Panc1 (cell line): ENCODE measurements around the gene DIAPH3. TPM values are rescaled to one million over a fixed set of nuclear protein-coding genes. Genes with fewer than 3 reads are reported as not detected.

Experiments
- ATAC-seq: fragments of 200-7000 bp; cut with Tn5 transposase; 2 replicates; pipeline ENCODE4 v1.9.1; 2020; ENCODE audit warnings: mild to moderate bottlenecking, moderate library complexity
- BruUV-seq: library from RNA; stranded (reverse); fragments of 400-500 nt; replicated peaks from 2 replicates; lab custom pipeline; 2021; lab: Mats Ljungman, UMichigan
- CTCF ChIA-PET: fragments of 300-600 bp; sonication (Branson Sonifier 250); formaldehyde crosslinking; loops from one replicate; lab custom pipeline; 2022; ENCODE audit warnings: antibody characterized with exemption; lab: Charles Lee
- POLR2A ChIA-PET: fragments of 300-600 bp; sonication (Branson Sonifier 250); formaldehyde crosslinking; loops from one replicate; lab custom pipeline; 2022; ENCODE audit warnings: antibody characterized with exemption; lab: Charles Lee
- DNase-seq: peaks from one replicate; pipeline ENCODE4 v3.0.0-alpha.2; 2010; ENCODE audit warnings: low read depth, low spot score
- H3K27ac ChIP-seq: 2 replicates; pipeline ENCODE4 v1.5.1; 2011; ENCODE audit warnings: mild to moderate bottlenecking, low read length, inconsistent platforms
- H3K27me3 ChIP-seq: fragments of 200-500 bp; sonication (Bioruptor generic); 2 replicates; pipeline ENCODE4 v1.6.0; 2014; ENCODE audit warnings: low read length, inconsistent platforms; ENCODE audit not compliant: control insufficient read depth, insufficient read depth
- H3K36me3 ChIP-seq: fragments of 200-500 bp; sonication (Bioruptor generic); 2 replicates; pipeline ENCODE4 v1.5.1; 2014; ENCODE audit warnings: inconsistent platforms, mild to moderate bottlenecking, low read length, moderate library complexity; ENCODE audit not compliant: control insufficient read depth, insufficient read depth
- H3K4me1 ChIP-seq: 2 replicates; pipeline ENCODE4 v1.5.1; 2011; ENCODE audit warnings: inconsistent platforms, mild to moderate bottlenecking, low read length, moderate library complexity; ENCODE audit not compliant: control insufficient read depth, insufficient read depth
- H3K4me3 ChIP-seq, 2 experiments: 2 replicates each; pipeline ENCODE4 v1.5.1; 2011 to 2012; ENCODE audit warnings: low read depth in 2 of 2, low read length in 2 of 2, mild to moderate bottlenecking in 2 of 2, inconsistent platforms in 1 of 2, moderate library complexity in 1 of 2
- H3K9me3 ChIP-seq: fragments of 200-500 bp; sonication (Bioruptor generic); 2 replicates; pipeline ENCODE4 v1.5.1; 2014; ENCODE audit warnings: low read depth, mild to moderate bottlenecking, inconsistent platforms, low read length, moderate library complexity; ENCODE audit not compliant: control insufficient read depth, insufficient read depth
- POLR2AphosphoS5 ChIP-seq: IDR thresholded peaks from 2 replicates; pipeline ENCODE4 v1.6.1; 2012; ENCODE audit warnings: mild to moderate bottlenecking, low read depth, low read length, moderate library complexity
- REST ChIP-seq, 2 experiments: IDR thresholded peaks; 2 replicates each; pipeline ENCODE4 v1.6.1; 2011 to 2012; ENCODE audit warnings: low read depth in 2 of 2, control low read depth in 1 of 2, low read length in 1 of 2, mild to moderate bottlenecking in 1 of 2, moderate library complexity in 1 of 2; ENCODE audit not compliant: insufficient read depth in 1 of 2
- SIN3A ChIP-seq: IDR thresholded peaks from 2 replicates; pipeline ENCODE4 v1.6.1; 2012; ENCODE audit warnings: low read depth, mild to moderate bottlenecking, low read length, moderate library complexity, borderline replicate concordance; ENCODE audit not compliant: insufficient read depth
- TCF7L2 ChIP-seq: IDR thresholded peaks from 2 replicates; pipeline ENCODE4 v1.6.1; 2011; ENCODE audit warnings: mild to moderate bottlenecking, low read depth, low read length, inconsistent platforms
- in situ Hi-C: cut with HindIII; loops from 2 replicates; pipeline ENCODE4 v1.10.0; 2016; ENCODE audit warnings: low sequenced_read_pairs, low pct_unique_long_range_greater_than_20kb
- intact Hi-C: fragments of 100-400 bp; cut with micrococcal nuclease; formaldehyde crosslinking; loops from one replicate; pipeline ENCODE4 v1.10.0; 2022; ENCODE audit not compliant: unreplicated experiment
- total RNA-seq: library from RNA; stranded (reverse); gene quantifications from one replicate; pipeline ENCODE4 v1.2.1, GENCODE V29; 2021; ENCODE audit not compliant: unreplicated experiment
- TF ChIP-seq, protein P1 (sequence below): fragments of 450-650 bp; IDR thresholded peaks from 2 replicates; pipeline ENCODE4 v1.5.1; 2017; ENCODE audit warnings: mild to moderate bottlenecking

Gene DIAPH3
- total RNA-seq, 1 experiment from 2014 or later = 15.4 TPM

DNA sequence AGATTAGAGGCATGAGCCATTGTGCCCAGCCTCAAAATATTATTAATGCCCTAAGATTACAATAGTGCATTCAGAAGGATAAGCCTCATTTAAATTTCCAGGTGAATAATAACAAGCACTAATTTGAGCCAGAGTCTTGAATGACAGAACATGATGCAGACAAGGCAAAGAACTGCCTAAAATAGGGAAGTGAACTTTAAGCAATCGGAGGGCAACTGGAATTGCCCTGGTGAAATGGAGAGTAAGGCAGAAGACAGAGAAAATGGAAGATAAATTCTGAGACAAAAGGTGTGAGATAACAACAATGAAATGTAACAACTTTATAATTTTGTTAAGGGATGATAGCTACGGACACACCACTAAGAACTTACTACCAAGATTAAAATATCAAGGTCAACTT, 199.9 kb downstream of the DIAPH3 start:
- DNase-seq = no peak
- POLR2A ChIA-PET = no interaction called here
- ATAC-seq = no peak
- TF ChIP-seq TCF7L2 (no peak), REST (IDR thresholded peaks at IDR 0.05; ENCODE audit: insufficient read depth in 1 of 2, low read depth in 2 of 2, low read length in 1 of 2) (no peak), SIN3A (no peak), POLR2AphosphoS5 (no peak)
- TF ChIP-seq, protein P1, sequence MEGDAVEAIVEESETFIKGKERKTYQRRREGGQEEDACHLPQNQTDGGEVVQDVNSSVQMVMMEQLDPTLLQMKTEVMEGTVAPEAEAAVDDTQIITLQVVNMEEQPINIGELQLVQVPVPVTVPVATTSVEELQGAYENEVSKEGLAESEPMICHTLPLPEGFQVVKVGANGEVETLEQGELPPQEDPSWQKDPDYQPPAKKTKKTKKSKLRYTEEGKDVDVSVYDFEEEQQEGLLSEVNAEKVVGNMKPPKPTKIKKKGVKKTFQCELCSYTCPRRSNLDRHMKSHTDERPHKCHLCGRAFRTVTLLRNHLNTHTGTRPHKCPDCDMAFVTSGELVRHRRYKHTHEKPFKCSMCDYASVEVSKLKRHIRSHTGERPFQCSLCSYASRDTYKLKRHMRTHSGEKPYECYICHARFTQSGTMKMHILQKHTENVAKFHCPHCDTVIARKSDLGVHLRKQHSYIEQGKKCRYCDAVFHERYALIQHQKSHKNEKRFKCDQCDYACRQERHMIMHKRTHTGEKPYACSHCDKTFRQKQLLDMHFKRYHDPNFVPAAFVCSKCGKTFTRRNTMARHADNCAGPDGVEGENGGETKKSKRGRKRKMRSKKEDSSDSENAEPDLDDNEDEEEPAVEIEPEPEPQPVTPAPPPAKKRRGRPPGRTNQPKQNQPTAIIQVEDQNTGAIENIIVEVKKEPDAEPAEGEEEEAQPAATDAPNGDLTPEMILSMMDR = no peak
- in situ Hi-C loops = no loop called here
- Histone ChIP-seq H3K9me3 (no peaks in the 10 kb centered on the region), H3K4me1 (no peaks in the 10 kb centered on the region), H3K27me3 (no peaks in the 10 kb centered on the region), H3K27ac (no peak overlapping the region), H3K4me3 (no peak overlapping the region), H3K36me3 (no peaks in the 10 kb centered on the region)
- no TSS peak for BruUV-seq
- intact Hi-C loops = no loop called here
- CTCF ChIA-PET = no interaction called here

DNA sequence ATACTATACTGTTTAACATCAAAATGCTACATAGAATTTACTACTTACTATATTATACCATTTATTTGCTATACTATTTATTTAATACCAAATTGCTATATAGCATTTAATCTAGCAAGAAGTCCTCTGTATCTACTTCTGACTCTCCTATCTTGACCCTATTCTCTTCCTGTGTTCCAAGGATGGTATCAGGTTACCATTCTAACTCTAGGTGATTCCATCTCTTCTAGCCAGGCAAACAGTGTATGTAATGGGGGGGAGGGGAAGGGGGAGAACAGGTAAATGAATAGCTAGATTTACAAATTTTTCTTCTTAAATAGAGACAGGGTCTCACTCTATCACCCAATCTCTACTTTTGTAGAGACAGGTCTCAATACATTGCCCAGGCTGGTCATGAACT, 200.3 kb downstream of the DIAPH3 start:
- no peak for TF ChIP-seq SIN3A
- TF ChIP-seq TCF7L2 = no peak
- TF ChIP-seq POLR2AphosphoS5 = no peak
- TF ChIP-seq REST (IDR thresholded peaks at IDR 0.05; ENCODE audit: insufficient read depth in 1 of 2, low read depth in 2 of 2, low read length in 1 of 2) = no peak
- TF ChIP-seq, protein P1 = no peak
- H3K4me3 ChIP-seq = no peak overlapping the region
- H3K27me3 ChIP-seq = no peaks in the 10 kb centered on the region
- no peaks in the 10 kb centered on the region for H3K36me3 ChIP-seq
- CTCF ChIA-PET = no interaction called here
- no peaks in the 10 kb centered on the region for H3K4me1 ChIP-seq
- in situ Hi-C loops (no loop called here), intact Hi-C loops (no loop called here)
- POLR2A ChIA-PET = interaction anchor here (0.5 kb wide), 1 partner anchor 17 kb away, joined by 3 read pairs; no protein-coding TSS in a partner anchor
- DNase-seq (no peak), ATAC-seq (no peak)
- BruUV-seq = no TSS peak
- H3K9me3 ChIP-seq = no peaks in the 10 kb centered on the region
- H3K27ac ChIP-seq = no peak overlapping the region
